Measurements from ENCODE around the gene NRXN3.

DNA sequence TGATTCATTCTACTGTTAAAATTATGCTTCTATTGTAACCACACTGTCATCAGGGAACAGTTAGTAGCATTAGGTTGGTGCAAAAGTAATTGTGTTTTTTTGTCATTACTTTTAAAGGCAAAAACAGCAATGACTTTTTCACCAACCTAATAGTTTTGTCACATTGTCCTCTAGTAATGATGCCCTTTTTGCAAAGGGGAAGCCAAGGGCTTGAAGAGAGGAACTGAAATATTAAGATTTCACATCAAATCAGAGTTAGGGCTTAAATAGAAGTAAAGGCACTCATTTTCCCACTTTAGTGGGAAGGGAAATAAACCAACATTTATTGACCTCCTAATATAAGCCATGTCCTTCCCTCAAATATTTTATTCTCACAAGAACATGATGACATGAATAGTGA, 273.7 kb downstream of the NRXN3 start:
- TF ChIP-seq CTCF (conservative IDR thresholded peaks at IDR 0.05 in 1 of 2, IDR thresholded peaks at IDR 0.05 in 1 of 2; ENCODE audit: extremely low read depth in 1 of 2, insufficient read depth in 1 of 2, low read depth in 1 of 2, low read length in 2 of 2) (no peak), EZH2 (IDR thresholded peaks at IDR 0.05; ENCODE audit: borderline replicate concordance, low read length) (no peak)

Measured in mammary epithelial cell (primary cell).